GM12878 (cell line): Measurements from ENCODE around the gene C19orf33.

ENCODE experiments used
- EZH2 ChIP-seq: IDR thresholded peaks from 2 replicates; pipeline ENCODE4 v1.6.1; 2012; ENCODE audit warnings: low read depth, mild to moderate bottlenecking, control low read depth, inconsistent platforms, low read length, borderline replicate concordance; ENCODE audit not compliant: control insufficient read depth
- FOXK2 ChIP-seq: fragments of 450-650 bp; IDR thresholded peaks from 2 replicates; pipeline ENCODE4 v1.6.1; 2017; ENCODE audit warnings: mild to moderate bottlenecking, moderate library complexity
- MYC ChIP-seq: IDR thresholded peaks from 2 replicates; pipeline ENCODE4 v1.6.1; 2011; ENCODE audit warnings: mild to moderate bottlenecking, low read length, moderate library complexity, inconsistent platforms; ENCODE audit not compliant: insufficient read depth, insufficient replicate concordance, insufficient read length, severe bottlenecking
- TAF1 ChIP-seq: IDR thresholded peaks from 2 replicates; pipeline ENCODE4 v1.6.1; 2011; ENCODE audit warnings: mild to moderate bottlenecking, low read depth, low read length, borderline replicate concordance
- TF ChIP-seq, protein P1 (sequence below), 3 experiments: IDR thresholded peaks in 2 of 3; conservative IDR thresholded peaks in 1 of 3; 2 replicates each; pipeline ENCODE4 v1.5.1; 2011; ENCODE audit warnings: low read depth in 3 of 3, low read length in 3 of 3, mild to moderate bottlenecking in 3 of 3, control low read depth in 2 of 3, moderate library complexity in 2 of 3, inconsistent platforms in 1 of 3, mixed read lengths in 1 of 3; ENCODE audit not compliant: control insufficient read depth in 2 of 3, insufficient read depth in 1 of 3; ENCODE audit errors: extremely low read depth in 1 of 3
- TF ChIP-seq, protein P2 (sequence below): IDR thresholded peaks from 2 replicates; pipeline ENCODE4 v1.6.1; 2012; ENCODE audit warnings: low read depth, low read length, improper control_type of control experiment

DNA sequence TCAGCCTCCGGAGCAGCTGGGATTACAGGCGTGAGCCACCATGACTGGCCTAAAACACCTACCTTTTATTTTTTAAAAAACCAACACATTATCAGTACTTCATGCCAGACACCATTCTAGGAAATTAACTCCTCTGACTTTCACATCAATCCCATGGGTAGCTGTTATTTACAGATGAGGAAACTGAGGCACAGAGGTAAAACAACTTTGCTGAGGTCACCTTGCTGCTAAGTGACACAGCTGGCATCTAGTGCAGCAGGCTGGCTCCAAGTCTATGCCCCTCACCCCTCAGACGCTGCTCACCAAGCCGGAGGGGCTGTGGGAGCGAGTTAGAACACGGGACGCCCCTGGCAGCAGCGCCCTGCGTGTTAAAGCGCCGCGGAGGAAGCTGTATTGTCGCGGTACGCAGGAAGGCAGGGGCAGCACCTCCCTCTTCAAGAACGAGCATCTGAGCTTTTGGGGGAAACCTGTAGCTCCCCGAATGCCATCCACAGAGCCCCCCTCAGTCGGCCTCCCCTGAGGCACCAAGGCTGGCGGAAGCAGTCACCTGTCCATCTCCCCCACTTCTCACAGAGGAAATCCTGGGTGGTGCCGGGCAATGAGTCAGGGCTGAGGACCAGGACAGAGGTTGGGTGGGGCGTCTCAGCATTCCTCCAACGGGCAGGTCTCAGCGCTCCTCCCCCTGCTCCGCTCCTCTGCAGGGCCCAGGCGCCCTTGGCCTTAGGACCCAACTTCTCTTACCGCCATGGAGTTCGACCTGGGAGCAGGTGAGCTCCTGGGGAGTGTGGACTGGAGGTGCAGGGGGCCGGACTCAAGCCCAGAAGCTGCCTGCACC, at the start of gene C19orf33:
- TF ChIP-seq, protein P1, sequence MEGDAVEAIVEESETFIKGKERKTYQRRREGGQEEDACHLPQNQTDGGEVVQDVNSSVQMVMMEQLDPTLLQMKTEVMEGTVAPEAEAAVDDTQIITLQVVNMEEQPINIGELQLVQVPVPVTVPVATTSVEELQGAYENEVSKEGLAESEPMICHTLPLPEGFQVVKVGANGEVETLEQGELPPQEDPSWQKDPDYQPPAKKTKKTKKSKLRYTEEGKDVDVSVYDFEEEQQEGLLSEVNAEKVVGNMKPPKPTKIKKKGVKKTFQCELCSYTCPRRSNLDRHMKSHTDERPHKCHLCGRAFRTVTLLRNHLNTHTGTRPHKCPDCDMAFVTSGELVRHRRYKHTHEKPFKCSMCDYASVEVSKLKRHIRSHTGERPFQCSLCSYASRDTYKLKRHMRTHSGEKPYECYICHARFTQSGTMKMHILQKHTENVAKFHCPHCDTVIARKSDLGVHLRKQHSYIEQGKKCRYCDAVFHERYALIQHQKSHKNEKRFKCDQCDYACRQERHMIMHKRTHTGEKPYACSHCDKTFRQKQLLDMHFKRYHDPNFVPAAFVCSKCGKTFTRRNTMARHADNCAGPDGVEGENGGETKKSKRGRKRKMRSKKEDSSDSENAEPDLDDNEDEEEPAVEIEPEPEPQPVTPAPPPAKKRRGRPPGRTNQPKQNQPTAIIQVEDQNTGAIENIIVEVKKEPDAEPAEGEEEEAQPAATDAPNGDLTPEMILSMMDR (IDR thresholded peaks at IDR 0.05 in 2 of 3, conservative IDR thresholded peaks at IDR 0.05 in 1 of 3; ENCODE audit: control insufficient read depth in 2 of 3, extremely low read depth in 1 of 3, insufficient read depth in 1 of 3, low read depth in 3 of 3, low read length in 3 of 3): no peak
- TF ChIP-seq FOXK2 (no peak), EZH2 (no peak), MYC (no peak), TAF1 (no peak)
- TF ChIP-seq, protein P2, sequence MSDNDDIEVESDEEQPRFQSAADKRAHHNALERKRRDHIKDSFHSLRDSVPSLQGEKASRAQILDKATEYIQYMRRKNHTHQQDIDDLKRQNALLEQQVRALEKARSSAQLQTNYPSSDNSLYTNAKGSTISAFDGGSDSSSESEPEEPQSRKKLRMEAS: no peak
